CD4-positive, alpha-beta T cell (primary cell): Measurements from ENCODE around the gene DHX8. TPM values are rescaled to one million over a fixed set of nuclear protein-coding genes. Genes with fewer than 3 reads are reported as not detected.

Source experiments
- ATAC-seq: fragments of 200-7000 bp; cut with Tn5 transposase; one replicate; pipeline ENCODE4 v1.10.0; 2022; ENCODE audit warnings: mild to moderate bottlenecking; ENCODE audit not compliant: poor library complexity
- CTCF ChIA-PET: fragments of 350-600 bp; sonication (Branson Sonifier 250); formaldehyde crosslinking; loops from one replicate; lab custom pipeline; 2021; ENCODE audit warnings: antibody characterized with exemption, inconsistent platforms; lab: Charles Lee
- POLR2A ChIA-PET: fragments of 350-600 bp; sonication (Branson Sonifier 250); formaldehyde crosslinking; loops from one replicate; lab custom pipeline; 2021; ENCODE audit warnings: antibody characterized with exemption, inconsistent platforms; lab: Charles Lee
- DNase-seq, 14 experiments: peaks; one replicate each; pipeline ENCODE4 v3.0.0-alpha.2; 2013 to 2020; ENCODE audit warnings: mixed read lengths in 2 of 14
- H3K27ac ChIP-seq, 2 donors: one replicate each; pipeline versions ENCODE4 v1.5.1 to v1.7.0; 2013; ENCODE audit warnings: low read length in 2 of 2, low read depth in 1 of 2, mild to moderate bottlenecking in 1 of 2
- H3K27me3 ChIP-seq, 2 experiments: 1 replicate in 1 of 2; 2 replicates in 1 of 2; pipeline versions ENCODE4 v1.6.1 to v1.7.0; 2013; ENCODE audit warnings: low read length in 2 of 2, control low read depth in 1 of 2, mild to moderate bottlenecking in 1 of 2, moderate library complexity in 1 of 2; ENCODE audit not compliant: insufficient read depth in 2 of 2, control insufficient read depth in 1 of 2
- H3K36me3 ChIP-seq: one replicate; pipeline ENCODE4 v1.6.1; 2013; ENCODE audit warnings: low read length, control low read depth; ENCODE audit not compliant: insufficient read depth
- H3K4me1 ChIP-seq: one replicate; pipeline ENCODE4 v1.6.1; 2013; ENCODE audit warnings: low read length, control low read depth; ENCODE audit not compliant: insufficient read depth
- H3K4me3 ChIP-seq: one replicate; pipeline ENCODE4 v1.5.1; 2013; ENCODE audit warnings: mild to moderate bottlenecking, low read length, moderate library complexity
- H3K9me3 ChIP-seq, 2 experiments: 1 replicate in 1 of 2; 2 replicates in 1 of 2; pipeline versions ENCODE4 v1.6.1 to v1.7.0; 2013; ENCODE audit warnings: low read length in 2 of 2, mild to moderate bottlenecking in 2 of 2, control low read depth in 1 of 2, moderate library complexity in 1 of 2; ENCODE audit not compliant: control insufficient read depth in 1 of 2, insufficient read depth in 1 of 2
- H3K27ac Mint-ChIP-seq: one replicate; pipeline ENCODE4 v1.8.0; 2020; ENCODE audit warnings: mixed read lengths
- H3K27me3 Mint-ChIP-seq: one replicate; pipeline ENCODE4 v1.8.0; 2021; ENCODE audit warnings: mixed read lengths
- H3K36me3 Mint-ChIP-seq: one replicate; pipeline ENCODE4 v1.8.0; 2021; ENCODE audit warnings: low read depth, mixed read lengths
- H3K4me1 Mint-ChIP-seq: one replicate; pipeline ENCODE4 v1.8.0; 2021; ENCODE audit warnings: low read depth, mixed read lengths
- H3K4me3 Mint-ChIP-seq: one replicate; pipeline ENCODE4 v1.8.0; 2020; ENCODE audit warnings: mild to moderate bottlenecking, mixed read lengths
- H3K9me3 Mint-ChIP-seq: one replicate; pipeline ENCODE4 v1.8.0; 2020; ENCODE audit warnings: mixed read lengths
- intact Hi-C, 2 experiments: fragments of 100-400 bp; cut with DNase I in 1 of 2; cut with micrococcal nuclease in 1 of 2; formaldehyde crosslinking; loops; one replicate each; pipeline versions ENCODE4 v1.15.1 to v1.9.0; 2023 to 2025; cut with DNase I, micrococcal nuclease
- total RNA-seq, 174 experiments: library from RNA in 2 of 174; stranded (reverse) in 2 of 174; gene quantifications; one replicate each; pipeline ENCODE4 v1.2.3 and lab custom pipeline; 2021 to 2026
- TF ChIP-seq, protein P1 (sequence below): fragments of 200-600 bp; IDR thresholded peaks from one replicate; pipeline ENCODE4 v1.8.0; 2022; ENCODE audit warnings: antibody characterized with exemption, mild to moderate bottlenecking

The DHX8 gene
- total RNA-seq, 2 experiments from 2014 or later = 88.8 to 106 TPM

GRCh38 chr17:43463241-43463640 lies 20.5 kb upstream of the DHX8 start:
- Mint-ChIP-seq H3K27me3 (peaks cover 37% of the 10 kb centered on the region), H3K4me3 (no peak overlapping the region), H3K4me1 (no peaks in the 10 kb centered on the region), H3K9me3 (no peaks in the 10 kb centered on the region), H3K36me3 (no peaks in the 10 kb centered on the region), H3K27ac (no peak overlapping the region)
- TF ChIP-seq, protein P1, sequence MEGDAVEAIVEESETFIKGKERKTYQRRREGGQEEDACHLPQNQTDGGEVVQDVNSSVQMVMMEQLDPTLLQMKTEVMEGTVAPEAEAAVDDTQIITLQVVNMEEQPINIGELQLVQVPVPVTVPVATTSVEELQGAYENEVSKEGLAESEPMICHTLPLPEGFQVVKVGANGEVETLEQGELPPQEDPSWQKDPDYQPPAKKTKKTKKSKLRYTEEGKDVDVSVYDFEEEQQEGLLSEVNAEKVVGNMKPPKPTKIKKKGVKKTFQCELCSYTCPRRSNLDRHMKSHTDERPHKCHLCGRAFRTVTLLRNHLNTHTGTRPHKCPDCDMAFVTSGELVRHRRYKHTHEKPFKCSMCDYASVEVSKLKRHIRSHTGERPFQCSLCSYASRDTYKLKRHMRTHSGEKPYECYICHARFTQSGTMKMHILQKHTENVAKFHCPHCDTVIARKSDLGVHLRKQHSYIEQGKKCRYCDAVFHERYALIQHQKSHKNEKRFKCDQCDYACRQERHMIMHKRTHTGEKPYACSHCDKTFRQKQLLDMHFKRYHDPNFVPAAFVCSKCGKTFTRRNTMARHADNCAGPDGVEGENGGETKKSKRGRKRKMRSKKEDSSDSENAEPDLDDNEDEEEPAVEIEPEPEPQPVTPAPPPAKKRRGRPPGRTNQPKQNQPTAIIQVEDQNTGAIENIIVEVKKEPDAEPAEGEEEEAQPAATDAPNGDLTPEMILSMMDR = no peak
- H3K4me1 ChIP-seq = no peaks in the 10 kb centered on the region
- CTCF ChIA-PET = no interaction called here
- no peak for ATAC-seq
- intact Hi-C loops = no loop called here
- no peaks in the 10 kb centered on the region for H3K36me3 ChIP-seq
- peaks cover 0 to 3% of the 10 kb centered on the region in 2 experiments for H3K27me3 ChIP-seq
- H3K9me3 ChIP-seq = no peaks in the 10 kb centered on the region
- H3K4me3 ChIP-seq = no peak overlapping the region
- H3K27ac ChIP-seq = no peak overlapping the region
- no peak for DNase-seq
- POLR2A ChIA-PET = no interaction called here

GRCh38 chr17:43464046-43464445 lies 19.7 kb upstream of the DHX8 start:
- H3K9me3 Mint-ChIP-seq = no peaks in the 10 kb centered on the region
- no peak overlapping the region for H3K4me3 Mint-ChIP-seq
- Histone ChIP-seq H3K4me3 (no peak overlapping the region), H3K4me1 (no peaks in the 10 kb centered on the region), H3K9me3 (no peaks in the 10 kb centered on the region), H3K27me3 (peaks cover 0 to 3% of the 10 kb centered on the region in 2 experiments), H3K27ac (no peak overlapping the region), H3K36me3 (no peaks in the 10 kb centered on the region)
- ChIA-PET POLR2A (no interaction called here), CTCF (no interaction called here)
- intact Hi-C loops = no loop called here
- H3K27me3 Mint-ChIP-seq = peaks cover 44% of the 10 kb centered on the region
- H3K36me3 Mint-ChIP-seq = no peaks in the 10 kb centered on the region
- TF ChIP-seq, protein P1 = no peak
- no peak for ATAC-seq
- no peak for DNase-seq
- no peak overlapping the region for H3K27ac Mint-ChIP-seq
- H3K4me1 Mint-ChIP-seq = no peaks in the 10 kb centered on the region

GRCh38 chr17:43465049-43465448 lies 18.7 kb upstream of the DHX8 start:
- Histone ChIP-seq H3K4me1 (no peaks in the 10 kb centered on the region), H3K4me3 (no peak overlapping the region), H3K27ac (no peak overlapping the region), H3K9me3 (no peaks in the 10 kb centered on the region), H3K27me3 (peaks cover 0 to 3% of the 10 kb centered on the region in 2 experiments), H3K36me3 (no peaks in the 10 kb centered on the region)
- TF ChIP-seq, protein P1 = no peak
- ChIA-PET POLR2A (no interaction called here), CTCF (no interaction called here)
- no peaks in the 10 kb centered on the region for H3K4me1 Mint-ChIP-seq
- peaks cover 42% of the 10 kb centered on the region for H3K27me3 Mint-ChIP-seq
- intact Hi-C loops = no loop called here
- no peaks in the 10 kb centered on the region for H3K36me3 Mint-ChIP-seq
- H3K27ac Mint-ChIP-seq = no peak overlapping the region
- H3K9me3 Mint-ChIP-seq = no peaks in the 10 kb centered on the region
- ATAC-seq (no peak), DNase-seq (no peak)
- no peak overlapping the region for H3K4me3 Mint-ChIP-seq
